HepG2 (cell line): Measurements from ENCODE around the gene FUT1. TPM values are rescaled to one million over a fixed set of nuclear protein-coding genes. Genes with fewer than 3 reads are reported as not detected.

Experiments used
- CHD4 ChIP-seq: fragments of 200-600 bp; sonication (generic); IDR thresholded peaks from 2 replicates; pipeline ENCODE4 v1.7.0; 2017; ENCODE audit warnings: mild to moderate bottlenecking, low read length, borderline replicate concordance
- FOSL1 ChIP-seq: sonication (generic); formaldehyde crosslinking; IDR thresholded peaks from 2 replicates; pipeline ENCODE4 v1.9.0; 2021; ENCODE audit warnings: missing genetic modification reagents, borderline replicate concordance
- FOXK2 ChIP-seq: fragments of 450-650 bp; IDR thresholded peaks from 2 replicates; pipeline ENCODE4 v1.6.1; 2016
- HDAC6 ChIP-seq: fragments of 200-600 bp; sonication (generic); IDR thresholded peaks from 2 replicates; pipeline ENCODE4 v1.7.0; 2017; ENCODE audit warnings: mild to moderate bottlenecking, antibody characterized with exemption, low read length, low read depth
- MBNL3 ChIP-seq: fragments of 250-450 bp; sonication (Bioruptor Pico); conservative IDR thresholded peaks from 2 replicates; pipeline ENCODE4 v1.8.0; 2022; ENCODE audit warnings: mild to moderate bottlenecking, inconsistent platforms
- TOE1 ChIP-seq: sonication (generic); formaldehyde crosslinking; IDR thresholded peaks from 2 replicates; pipeline ENCODE4 v1.4.0; 2020; ENCODE audit warnings: mild to moderate bottlenecking, missing genetic modification reagents
- ZNF382 ChIP-seq: sonication (generic); formaldehyde crosslinking; IDR thresholded peaks from 2 replicates; pipeline ENCODE4 v1.5.0; 2020; ENCODE audit warnings: missing genetic modification reagents, mild to moderate bottlenecking, borderline replicate concordance
- ZNF530 ChIP-seq: sonication (generic); formaldehyde crosslinking; IDR thresholded peaks from 2 replicates; pipeline ENCODE4 v1.5.0; 2020; ENCODE audit warnings: low read depth, mild to moderate bottlenecking, missing genetic modification reagents
- ZNF557 ChIP-seq: sonication (generic); formaldehyde crosslinking; IDR thresholded peaks from 2 replicates; pipeline ENCODE4 v1.4.0; 2020; ENCODE audit warnings: missing genetic modification reagents
- ZNF615 ChIP-seq: sonication (generic); formaldehyde crosslinking; IDR thresholded peaks from 2 replicates; pipeline ENCODE4 v1.5.0; 2020; ENCODE audit warnings: mild to moderate bottlenecking, missing genetic modification reagents, borderline replicate concordance
- ZSCAN29 ChIP-seq: sonication (generic); formaldehyde crosslinking; conservative IDR thresholded peaks from 2 replicates; pipeline ENCODE4 v1.4.0; 2020; ENCODE audit warnings: mild to moderate bottlenecking, missing genetic modification reagents
- polyA plus RNA-seq, 8 experiments: library from polyadenylated mRNA; depleted of rRNA in 3 of 8; stranded (reverse) in 7 of 8; unstranded in 1 of 8; fragments of >200 nt; fragmentation: Illumina TruSeq in 4 of 8; extraction: Trizol in 4 of 8; gene quantifications; 2 replicates each; pipeline versions ENCODE4 v1.2.1 to v1.2.3, GENCODE V29; 2011 to 2016; ENCODE audit warnings: low read depth in 4 of 8, missing spikeins in 1 of 8, mixed read lengths in 1 of 8; ENCODE audit not compliant: insufficient read depth in 1 of 8
- total RNA-seq, 5 experiments: library from RNA; depleted of rRNA; stranded (reverse); fragments of >200 nt; fragmentation: Illumina TruSeq; extraction: Trizol; gene quantifications; 2 replicates each; pipeline ENCODE4 v1.2.3, GENCODE V29; 2016; ENCODE audit warnings: low read depth in 1 of 5
- TF ChIP-seq, protein P1 (sequence below): sonication (generic); formaldehyde crosslinking; IDR thresholded peaks from 2 replicates; pipeline ENCODE4 v1.9.0; 2022; ENCODE audit warnings: low read depth, missing genetic modification reagents
- TF ChIP-seq, protein P2 (sequence below): sonication (generic); formaldehyde crosslinking; IDR thresholded peaks from 2 replicates; pipeline ENCODE4 v1.4.0; 2020; ENCODE audit warnings: missing genetic modification reagents
- TF ChIP-seq, protein P3 (sequence below): fragments of 450-650 bp; IDR thresholded peaks from 2 replicates; pipeline ENCODE4 v1.6.1; 2017
- TF ChIP-seq, protein P4 (sequence below): sonication (generic); formaldehyde crosslinking; IDR thresholded peaks from 2 replicates; pipeline ENCODE4 v1.5.0; 2020; ENCODE audit warnings: missing genetic modification reagents, mild to moderate bottlenecking, borderline replicate concordance
- TF ChIP-seq, protein P5 (sequence below): fragments of 450-650 bp; IDR thresholded peaks from 2 replicates; pipeline ENCODE4 v1.6.1; 2017; ENCODE audit warnings: mild to moderate bottlenecking
- TF ChIP-seq, protein P6 (sequence below): IDR thresholded peaks from 2 replicates; pipeline ENCODE4 v1.4.0; 2020; ENCODE audit warnings: mild to moderate bottlenecking, missing genetic modification reagents

Gene FUT1
- total and polyA plus RNA-seq, 2 of the 13 experiments (the other 11 are each of a cell fraction or from before 2014, with no cell fraction given) = 0.07 to 1.1 TPM

DNA sequence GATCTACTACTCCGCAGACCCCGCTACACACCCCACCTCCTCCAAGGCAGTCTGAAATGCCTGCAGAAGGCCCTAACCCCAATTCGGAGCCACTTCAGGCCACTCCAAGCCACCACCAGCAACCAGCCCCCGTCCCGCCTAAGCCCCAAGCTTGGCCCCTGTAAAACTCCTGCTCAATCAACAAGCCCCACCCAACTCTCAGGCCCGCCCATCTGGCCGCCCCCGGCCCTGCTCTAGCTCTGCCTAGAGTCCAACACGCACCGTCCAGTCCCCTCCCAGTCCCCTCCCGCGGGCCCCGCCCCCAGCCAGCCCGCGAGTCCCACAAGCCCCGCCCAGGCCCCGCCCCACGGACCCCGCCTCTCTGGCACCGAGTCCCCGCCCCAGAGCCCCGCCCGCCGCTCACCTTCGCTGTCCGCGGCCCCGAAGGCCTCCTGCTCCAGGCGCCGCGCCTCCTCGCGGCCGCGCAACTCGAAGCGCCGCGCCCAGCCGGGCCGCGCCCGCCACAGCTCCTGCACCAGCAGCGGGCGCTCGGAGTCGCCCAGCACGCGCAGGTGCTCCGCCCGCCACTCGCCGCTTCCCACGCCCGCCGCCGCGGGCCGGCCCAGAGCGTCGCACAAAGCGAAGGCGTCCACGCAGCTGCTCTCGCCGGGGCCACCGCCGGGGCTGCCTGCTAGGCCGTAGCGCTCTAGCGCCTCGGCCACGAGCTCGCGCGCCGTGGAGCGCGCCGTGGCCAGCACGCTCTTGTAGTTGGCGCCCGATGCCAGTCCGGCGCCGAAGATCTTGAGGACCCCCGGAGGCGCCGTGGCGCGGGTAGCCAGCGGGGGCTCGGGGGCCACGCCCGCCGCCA lies 13.7 kb downstream of the FUT1 start (continued):
- TF ChIP-seq, protein P1, sequence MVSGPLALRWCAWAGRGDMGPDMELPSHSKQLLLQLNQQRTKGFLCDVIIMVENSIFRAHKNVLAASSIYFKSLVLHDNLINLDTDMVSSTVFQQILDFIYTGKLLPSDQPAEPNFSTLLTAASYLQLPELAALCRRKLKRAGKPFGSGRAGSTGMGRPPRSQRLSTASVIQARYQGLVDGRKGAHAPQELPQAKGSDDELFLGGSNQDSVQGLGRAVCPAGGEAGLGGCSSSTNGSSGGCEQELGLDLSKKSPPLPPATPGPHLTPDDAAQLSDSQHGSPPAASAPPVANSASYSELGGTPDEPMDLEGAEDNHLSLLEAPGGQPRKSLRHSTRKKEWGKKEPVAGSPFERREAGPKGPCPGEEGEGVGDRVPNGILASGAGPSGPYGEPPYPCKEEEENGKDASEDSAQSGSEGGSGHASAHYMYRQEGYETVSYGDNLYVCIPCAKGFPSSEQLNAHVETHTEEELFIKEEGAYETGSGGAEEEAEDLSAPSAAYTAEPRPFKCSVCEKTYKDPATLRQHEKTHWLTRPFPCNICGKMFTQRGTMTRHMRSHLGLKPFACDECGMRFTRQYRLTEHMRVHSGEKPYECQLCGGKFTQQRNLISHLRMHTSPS (CRISPR knock-in tag) = no peak
- TF ChIP-seq, protein P2, sequence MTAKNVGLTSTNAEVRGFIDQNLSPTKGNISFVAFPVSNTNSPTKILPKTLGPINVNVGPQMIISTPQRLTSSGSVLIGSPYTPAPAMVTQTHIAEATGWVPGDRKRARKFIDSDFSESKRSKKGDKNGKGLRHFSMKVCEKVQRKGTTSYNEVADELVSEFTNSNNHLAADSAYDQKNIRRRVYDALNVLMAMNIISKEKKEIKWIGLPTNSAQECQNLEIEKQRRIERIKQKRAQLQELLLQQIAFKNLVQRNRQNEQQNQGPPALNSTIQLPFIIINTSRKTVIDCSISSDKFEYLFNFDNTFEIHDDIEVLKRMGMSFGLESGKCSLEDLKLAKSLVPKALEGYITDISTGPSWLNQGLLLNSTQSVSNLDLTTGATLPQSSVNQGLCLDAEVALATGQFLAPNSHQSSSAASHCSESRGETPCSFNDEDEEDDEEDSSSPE (CRISPR knock-in tag) = peak; percentile 76
- TF ChIP-seq, protein P3, sequence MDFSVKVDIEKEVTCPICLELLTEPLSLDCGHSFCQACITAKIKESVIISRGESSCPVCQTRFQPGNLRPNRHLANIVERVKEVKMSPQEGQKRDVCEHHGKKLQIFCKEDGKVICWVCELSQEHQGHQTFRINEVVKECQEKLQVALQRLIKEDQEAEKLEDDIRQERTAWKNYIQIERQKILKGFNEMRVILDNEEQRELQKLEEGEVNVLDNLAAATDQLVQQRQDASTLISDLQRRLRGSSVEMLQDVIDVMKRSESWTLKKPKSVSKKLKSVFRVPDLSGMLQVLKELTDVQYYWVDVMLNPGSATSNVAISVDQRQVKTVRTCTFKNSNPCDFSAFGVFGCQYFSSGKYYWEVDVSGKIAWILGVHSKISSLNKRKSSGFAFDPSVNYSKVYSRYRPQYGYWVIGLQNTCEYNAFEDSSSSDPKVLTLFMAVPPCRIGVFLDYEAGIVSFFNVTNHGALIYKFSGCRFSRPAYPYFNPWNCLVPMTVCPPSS = no peak
- TF ChIP-seq FOXK2 = 0 out of 2 replicates have a peak, but pooled peaks have one; percentile 29
- TF ChIP-seq, protein P4, sequence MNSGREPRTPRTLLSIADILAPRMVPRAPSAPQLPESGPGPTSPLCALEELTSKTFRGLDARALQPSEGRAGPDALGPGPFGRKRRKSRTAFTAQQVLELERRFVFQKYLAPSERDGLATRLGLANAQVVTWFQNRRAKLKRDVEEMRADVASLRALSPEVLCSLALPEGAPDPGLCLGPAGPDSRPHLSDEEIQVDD (CRISPR knock-in tag) = peak; percentile 63; the same call in 1 of the 2 replicates
- no peak for TF ChIP-seq ZNF530 (CRISPR knock-in tag)
- TF ChIP-seq FOSL1 = no peak
- no peak for TF ChIP-seq MBNL3
- TF ChIP-seq ZNF615 = no peak
- TF ChIP-seq TOE1 (CRISPR knock-in tag) = no peak
- TF ChIP-seq, protein P5, sequence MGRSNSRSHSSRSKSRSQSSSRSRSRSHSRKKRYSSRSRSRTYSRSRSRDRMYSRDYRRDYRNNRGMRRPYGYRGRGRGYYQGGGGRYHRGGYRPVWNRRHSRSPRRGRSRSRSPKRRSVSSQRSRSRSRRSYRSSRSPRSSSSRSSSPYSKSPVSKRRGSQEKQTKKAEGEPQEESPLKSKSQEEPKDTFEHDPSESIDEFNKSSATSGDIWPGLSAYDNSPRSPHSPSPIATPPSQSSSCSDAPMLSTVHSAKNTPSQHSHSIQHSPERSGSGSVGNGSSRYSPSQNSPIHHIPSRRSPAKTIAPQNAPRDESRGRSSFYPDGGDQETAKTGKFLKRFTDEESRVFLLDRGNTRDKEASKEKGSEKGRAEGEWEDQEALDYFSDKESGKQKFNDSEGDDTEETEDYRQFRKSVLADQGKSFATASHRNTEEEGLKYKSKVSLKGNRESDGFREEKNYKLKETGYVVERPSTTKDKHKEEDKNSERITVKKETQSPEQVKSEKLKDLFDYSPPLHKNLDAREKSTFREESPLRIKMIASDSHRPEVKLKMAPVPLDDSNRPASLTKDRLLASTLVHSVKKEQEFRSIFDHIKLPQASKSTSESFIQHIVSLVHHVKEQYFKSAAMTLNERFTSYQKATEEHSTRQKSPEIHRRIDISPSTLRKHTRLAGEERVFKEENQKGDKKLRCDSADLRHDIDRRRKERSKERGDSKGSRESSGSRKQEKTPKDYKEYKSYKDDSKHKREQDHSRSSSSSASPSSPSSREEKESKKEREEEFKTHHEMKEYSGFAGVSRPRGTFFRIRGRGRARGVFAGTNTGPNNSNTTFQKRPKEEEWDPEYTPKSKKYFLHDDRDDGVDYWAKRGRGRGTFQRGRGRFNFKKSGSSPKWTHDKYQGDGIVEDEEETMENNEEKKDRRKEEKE = no peak
- TF ChIP-seq ZNF382 (CRISPR knock-in tag) = no peak
- no peak for TF ChIP-seq ZSCAN29 (CRISPR knock-in tag)
- no peak for TF ChIP-seq CHD4
- TF ChIP-seq, protein P6, sequence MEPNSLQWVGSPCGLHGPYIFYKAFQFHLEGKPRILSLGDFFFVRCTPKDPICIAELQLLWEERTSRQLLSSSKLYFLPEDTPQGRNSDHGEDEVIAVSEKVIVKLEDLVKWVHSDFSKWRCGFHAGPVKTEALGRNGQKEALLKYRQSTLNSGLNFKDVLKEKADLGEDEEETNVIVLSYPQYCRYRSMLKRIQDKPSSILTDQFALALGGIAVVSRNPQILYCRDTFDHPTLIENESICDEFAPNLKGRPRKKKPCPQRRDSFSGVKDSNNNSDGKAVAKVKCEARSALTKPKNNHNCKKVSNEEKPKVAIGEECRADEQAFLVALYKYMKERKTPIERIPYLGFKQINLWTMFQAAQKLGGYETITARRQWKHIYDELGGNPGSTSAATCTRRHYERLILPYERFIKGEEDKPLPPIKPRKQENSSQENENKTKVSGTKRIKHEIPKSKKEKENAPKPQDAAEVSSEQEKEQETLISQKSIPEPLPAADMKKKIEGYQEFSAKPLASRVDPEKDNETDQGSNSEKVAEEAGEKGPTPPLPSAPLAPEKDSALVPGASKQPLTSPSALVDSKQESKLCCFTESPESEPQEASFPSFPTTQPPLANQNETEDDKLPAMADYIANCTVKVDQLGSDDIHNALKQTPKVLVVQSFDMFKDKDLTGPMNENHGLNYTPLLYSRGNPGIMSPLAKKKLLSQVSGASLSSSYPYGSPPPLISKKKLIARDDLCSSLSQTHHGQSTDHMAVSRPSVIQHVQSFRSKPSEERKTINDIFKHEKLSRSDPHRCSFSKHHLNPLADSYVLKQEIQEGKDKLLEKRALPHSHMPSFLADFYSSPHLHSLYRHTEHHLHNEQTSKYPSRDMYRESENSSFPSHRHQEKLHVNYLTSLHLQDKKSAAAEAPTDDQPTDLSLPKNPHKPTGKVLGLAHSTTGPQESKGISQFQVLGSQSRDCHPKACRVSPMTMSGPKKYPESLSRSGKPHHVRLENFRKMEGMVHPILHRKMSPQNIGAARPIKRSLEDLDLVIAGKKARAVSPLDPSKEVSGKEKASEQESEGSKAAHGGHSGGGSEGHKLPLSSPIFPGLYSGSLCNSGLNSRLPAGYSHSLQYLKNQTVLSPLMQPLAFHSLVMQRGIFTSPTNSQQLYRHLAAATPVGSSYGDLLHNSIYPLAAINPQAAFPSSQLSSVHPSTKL (CRISPR knock-in tag) = no peak
- TF ChIP-seq HDAC6 = no peak
- TF ChIP-seq ZNF557 (CRISPR knock-in tag) = no peak
